Breast epithelium (tissue), 3 donors: ENCODE data around the gene GPR68.

Source experiments
- POLR2A ChIP-seq: fragments of 450-650 bp; IDR thresholded peaks from one replicate; pipeline ENCODE4 v1.6.1; 2016; ENCODE audit warnings: antibody characterized with exemption, mild to moderate bottlenecking, moderate library complexity
- POLR2AphosphoS5 ChIP-seq, 3 donors: sonication (generic); formaldehyde crosslinking; IDR thresholded peaks; one replicate each; pipeline ENCODE4 v1.6.1; 2017; ENCODE audit warnings: antibody characterized with exemption in 3 of 3
- TF ChIP-seq, protein P1 (sequence below), 3 donors: fragments of 450-650 bp; IDR thresholded peaks; one replicate each; pipeline ENCODE4 v1.5.1; 2016 to 2017; ENCODE audit warnings: antibody characterized with exemption in 3 of 3, mild to moderate bottlenecking in 3 of 3, moderate library complexity in 3 of 3

DNA sequence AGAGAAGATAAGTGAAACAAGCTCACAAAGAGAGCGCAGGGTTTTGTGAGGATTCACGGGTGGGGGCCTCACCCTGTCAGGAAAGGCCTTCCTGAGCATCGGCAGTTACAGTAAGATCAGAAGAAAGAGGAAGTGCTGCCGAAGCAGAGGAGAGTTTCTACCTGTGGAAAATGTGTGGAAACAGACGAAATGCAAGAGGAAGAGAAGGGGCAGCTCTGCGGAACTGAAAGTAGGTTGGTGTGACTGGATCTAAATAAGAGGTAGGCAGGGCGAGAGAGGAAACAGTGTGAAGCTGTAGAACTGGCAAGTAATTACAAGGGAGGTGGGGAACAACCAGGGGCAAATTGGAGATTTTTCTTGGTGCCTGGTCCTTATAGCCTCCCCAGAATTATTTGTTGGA lies 2.6 kb downstream of the GPR68 start:
- TF ChIP-seq, protein P1, sequence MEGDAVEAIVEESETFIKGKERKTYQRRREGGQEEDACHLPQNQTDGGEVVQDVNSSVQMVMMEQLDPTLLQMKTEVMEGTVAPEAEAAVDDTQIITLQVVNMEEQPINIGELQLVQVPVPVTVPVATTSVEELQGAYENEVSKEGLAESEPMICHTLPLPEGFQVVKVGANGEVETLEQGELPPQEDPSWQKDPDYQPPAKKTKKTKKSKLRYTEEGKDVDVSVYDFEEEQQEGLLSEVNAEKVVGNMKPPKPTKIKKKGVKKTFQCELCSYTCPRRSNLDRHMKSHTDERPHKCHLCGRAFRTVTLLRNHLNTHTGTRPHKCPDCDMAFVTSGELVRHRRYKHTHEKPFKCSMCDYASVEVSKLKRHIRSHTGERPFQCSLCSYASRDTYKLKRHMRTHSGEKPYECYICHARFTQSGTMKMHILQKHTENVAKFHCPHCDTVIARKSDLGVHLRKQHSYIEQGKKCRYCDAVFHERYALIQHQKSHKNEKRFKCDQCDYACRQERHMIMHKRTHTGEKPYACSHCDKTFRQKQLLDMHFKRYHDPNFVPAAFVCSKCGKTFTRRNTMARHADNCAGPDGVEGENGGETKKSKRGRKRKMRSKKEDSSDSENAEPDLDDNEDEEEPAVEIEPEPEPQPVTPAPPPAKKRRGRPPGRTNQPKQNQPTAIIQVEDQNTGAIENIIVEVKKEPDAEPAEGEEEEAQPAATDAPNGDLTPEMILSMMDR (IDR thresholded peaks at IDR 0.05), result no peak
- TF ChIP-seq POLR2A (no peak), POLR2AphosphoS5 (IDR thresholded peaks at IDR 0.05) (no peak)
